A673 (cell line): ENCODE measurements around the gene ECSCR.

Experiments
- CTCF ChIP-seq: fragments of 300-800, 200-600 bp; sonication (generic); conservative IDR thresholded peaks from 2 replicates; pipeline ENCODE4 v1.5.1; 2017; ENCODE audit warnings: low read depth, mild to moderate bottlenecking, antibody characterized with exemption, low read length, moderate library complexity, mixed read lengths
- EZH2 ChIP-seq: fragments of 200-600 bp; sonication (generic); IDR thresholded peaks from 2 replicates; pipeline ENCODE4 v1.6.1; 2017; ENCODE audit warnings: borderline replicate concordance, low read depth, mild to moderate bottlenecking, mixed read lengths, antibody characterized with exemption, low read length; ENCODE audit not compliant: poor library complexity, severe bottlenecking

- TF ChIP-seq CTCF: no peak
- TF ChIP-seq EZH2: no peak
Observed at GRCh38 chr5:139426203-139426885, 36.2 kb downstream of the ECSCR start.
